ENCODE results near the gene ATP6V0A4.

- TF ChIP-seq, protein P1, sequence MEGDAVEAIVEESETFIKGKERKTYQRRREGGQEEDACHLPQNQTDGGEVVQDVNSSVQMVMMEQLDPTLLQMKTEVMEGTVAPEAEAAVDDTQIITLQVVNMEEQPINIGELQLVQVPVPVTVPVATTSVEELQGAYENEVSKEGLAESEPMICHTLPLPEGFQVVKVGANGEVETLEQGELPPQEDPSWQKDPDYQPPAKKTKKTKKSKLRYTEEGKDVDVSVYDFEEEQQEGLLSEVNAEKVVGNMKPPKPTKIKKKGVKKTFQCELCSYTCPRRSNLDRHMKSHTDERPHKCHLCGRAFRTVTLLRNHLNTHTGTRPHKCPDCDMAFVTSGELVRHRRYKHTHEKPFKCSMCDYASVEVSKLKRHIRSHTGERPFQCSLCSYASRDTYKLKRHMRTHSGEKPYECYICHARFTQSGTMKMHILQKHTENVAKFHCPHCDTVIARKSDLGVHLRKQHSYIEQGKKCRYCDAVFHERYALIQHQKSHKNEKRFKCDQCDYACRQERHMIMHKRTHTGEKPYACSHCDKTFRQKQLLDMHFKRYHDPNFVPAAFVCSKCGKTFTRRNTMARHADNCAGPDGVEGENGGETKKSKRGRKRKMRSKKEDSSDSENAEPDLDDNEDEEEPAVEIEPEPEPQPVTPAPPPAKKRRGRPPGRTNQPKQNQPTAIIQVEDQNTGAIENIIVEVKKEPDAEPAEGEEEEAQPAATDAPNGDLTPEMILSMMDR (IDR thresholded peaks at IDR 0.05; ENCODE audit: low read length), result no peak
- TF ChIP-seq EZH2 (optimal IDR thresholded peaks at IDR 0.05; ENCODE audit: low read depth, low read length), result no peak
Measured at GRCh38 chr7:138750473-138750872, 47.5 kb downstream of the ATP6V0A4 start.
